ENCODE measurements around the gene FRMD8. TPM values are rescaled to one million over a fixed set of nuclear protein-coding genes. Genes with fewer than 3 reads are reported as not detected.

Gene FRMD8
- total RNA-seq, 3 donors from 2014 or later (not counting 1 experiment from before 2014, with no cell fraction given) = 45.6 to 58.4 (median 57.7) TPM

DNA sequence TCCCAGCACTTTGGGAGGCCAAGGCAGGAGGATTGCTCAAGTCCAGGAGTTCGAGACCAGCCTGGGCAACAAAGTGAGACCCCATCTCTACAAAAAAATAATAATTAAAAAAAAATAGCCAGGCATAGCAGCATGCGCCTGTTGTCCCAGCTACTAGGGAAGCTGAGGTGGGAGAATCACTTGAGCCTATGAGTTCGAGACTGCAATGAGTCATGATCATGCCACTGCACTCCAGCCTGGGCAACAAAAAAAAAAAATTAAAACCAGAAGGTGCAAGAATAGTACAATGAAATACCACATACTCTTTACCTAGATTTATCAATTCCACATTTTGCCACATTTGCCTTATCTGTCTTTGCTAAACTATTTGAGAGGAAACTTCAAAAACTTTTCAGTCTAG, 44.6 kb upstream of the FRMD8 start:
- Histone ChIP-seq H3K36me3 (ENCODE audit: control insufficient read depth, insufficient read depth, low read length) (peaks cover 72% of the 10 kb centered on the region), H3K9me3 (ENCODE audit: control insufficient read depth, insufficient read depth, low read length) (no peaks in the 10 kb centered on the region), H3K4me3 (ENCODE audit: low read length) (no peak overlapping the region), H3K27ac (ENCODE audit: low read length) (no peak overlapping the region), H3K27me3 (ENCODE audit: control insufficient read depth, insufficient read depth, low read length) (no peaks in the 10 kb centered on the region), H3K4me1 (ENCODE audit: control insufficient read depth, insufficient read depth, low read length) (no peaks in the 10 kb centered on the region)
- intact Hi-C loops (cut with micrococcal nuclease) = no loop called here
- H3K27ac Mint-ChIP-seq = no peak overlapping the region
- no peaks in the 10 kb centered on the region for H3K9me3 Mint-ChIP-seq
- peaks cover 24 to 28% of the 10 kb centered on the region in 2 donors for H3K4me1 Mint-ChIP-seq
- no peaks in the 10 kb centered on the region for H3K27me3 Mint-ChIP-seq (ENCODE audit: low read depth in 2 of 2)
- no peak overlapping the region for H3K4me3 Mint-ChIP-seq
- H3K36me3 Mint-ChIP-seq = peaks cover 16% of the 10 kb centered on the region
- no peak for TF ChIP-seq CTCF (IDR thresholded peaks at IDR 0.05)
- ATAC-seq (no peak), DNase-seq (no peak)
- WGBS (ENCODE audit: insufficient coverage) = 100% methylated on average over 2 of the region's 3 CpGs

- Mint-ChIP-seq H3K9me3 (no peaks in the 10 kb centered on the region), H3K4me1 (peaks cover 15 to 20% of the 10 kb centered on the region in 2 donors), H3K27me3 (ENCODE audit: low read depth in 2 of 2) (no peaks in the 10 kb centered on the region), H3K4me3 (no peak overlapping the region), H3K36me3 (peaks cover 4% of the 10 kb centered on the region), H3K27ac (peak overlapping the region in 1 of 2 donors; percentile 53)
- TF ChIP-seq CTCF (IDR thresholded peaks at IDR 0.05) = no peak
- intact Hi-C loops (cut with micrococcal nuclease) = loop anchor here (10.0 kb wide), 1 partner anchor 433 kb away; the partner anchor contains the start of genes AP5B1 and OVOL1
- ATAC-seq (no peak), DNase-seq (no peak)
- 97% methylated on average over 2 of the region's 2 CpGs for WGBS (ENCODE audit: insufficient coverage)
- no peak overlapping the region for H3K4me3 ChIP-seq (ENCODE audit: low read length)
- no peak overlapping the region for H3K27ac ChIP-seq (ENCODE audit: low read length)
- H3K36me3 ChIP-seq (ENCODE audit: control insufficient read depth, insufficient read depth, low read length) = peaks cover 41% of the 10 kb centered on the region
- H3K9me3 ChIP-seq (ENCODE audit: control insufficient read depth, insufficient read depth, low read length) = no peaks in the 10 kb centered on the region
- H3K4me1 ChIP-seq (ENCODE audit: control insufficient read depth, insufficient read depth, low read length) = peaks cover 19% of the 10 kb centered on the region
- H3K27me3 ChIP-seq (ENCODE audit: control insufficient read depth, insufficient read depth, low read length) = no peaks in the 10 kb centered on the region
These were observed 34.9 kb upstream of the FRMD8 start for GRCh38 chr11:65351511-65351910.

- no peak for DNase-seq
- intact Hi-C loops (cut with micrococcal nuclease) = loop anchor here (10.0 kb wide), 1 partner anchor 432 kb away; the partner anchor contains the start of genes AP5B1 and OVOL1
- peaks cover 35% of the 10 kb centered on the region for H3K36me3 ChIP-seq (ENCODE audit: control insufficient read depth, insufficient read depth, low read length)
- no peak overlapping the region for H3K27ac ChIP-seq (ENCODE audit: low read length)
- no peaks in the 10 kb centered on the region for H3K27me3 ChIP-seq (ENCODE audit: control insufficient read depth, insufficient read depth, low read length)
- peaks cover 19% of the 10 kb centered on the region for H3K4me1 ChIP-seq (ENCODE audit: control insufficient read depth, insufficient read depth, low read length)
- ATAC-seq = no peak
- peak overlapping the region in 1 of 2 donors; percentile 53 for H3K27ac Mint-ChIP-seq
- WGBS (ENCODE audit: insufficient coverage) = no CpG with 5 or more reads among the region's 3 CpGs
- no peaks in the 10 kb centered on the region for H3K9me3 ChIP-seq (ENCODE audit: control insufficient read depth, insufficient read depth, low read length)
- H3K4me3 Mint-ChIP-seq = no peak overlapping the region
- TF ChIP-seq CTCF (IDR thresholded peaks at IDR 0.05) = no peak
- no peaks in the 10 kb centered on the region for H3K36me3 Mint-ChIP-seq
- H3K27me3 Mint-ChIP-seq (ENCODE audit: low read depth in 2 of 2) = no peaks in the 10 kb centered on the region
- H3K4me3 ChIP-seq (ENCODE audit: low read length) = no peak overlapping the region
- H3K4me1 Mint-ChIP-seq = peaks cover 15 to 20% of the 10 kb centered on the region in 2 donors
- H3K9me3 Mint-ChIP-seq = no peaks in the 10 kb centered on the region
These were observed 33.7 kb upstream of the FRMD8 start for GRCh38 chr11:65352783-65353182.

DNA sequence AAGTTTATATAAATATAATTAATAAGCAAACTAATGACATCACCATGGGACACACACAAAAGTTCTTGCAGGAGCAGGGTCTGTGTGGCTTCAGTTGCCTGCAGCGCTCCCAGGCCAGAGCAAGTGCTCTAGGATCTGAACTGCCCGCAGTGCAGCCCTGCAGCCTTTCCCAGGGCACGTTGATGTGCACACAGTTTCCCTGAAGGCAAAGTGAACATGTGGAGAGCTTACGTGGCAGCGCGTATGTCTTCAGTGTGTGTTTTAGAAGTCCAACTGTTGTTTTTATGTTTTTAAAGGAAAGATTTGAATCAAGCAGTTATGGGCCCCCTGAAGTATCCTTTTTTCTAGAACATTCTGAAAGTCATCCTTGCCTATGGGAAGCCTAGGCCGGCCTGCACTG, 33.1 kb upstream of the FRMD8 start:
- Mint-ChIP-seq H3K4me3 (peak overlapping the region; percentile 81), H3K27me3 (ENCODE audit: low read depth in 2 of 2) (no peaks in the 10 kb centered on the region), H3K36me3 (no peaks in the 10 kb centered on the region), H3K9me3 (no peaks in the 10 kb centered on the region), H3K4me1 (peaks cover 15 to 20% of the 10 kb centered on the region in 2 donors), H3K27ac (peak overlapping the region; percentile 79 to 94)
- Histone ChIP-seq H3K27ac (ENCODE audit: low read length) (no peak overlapping the region), H3K27me3 (ENCODE audit: control insufficient read depth, insufficient read depth, low read length) (no peaks in the 10 kb centered on the region), H3K4me1 (ENCODE audit: control insufficient read depth, insufficient read depth, low read length) (peaks cover 19% of the 10 kb centered on the region), H3K36me3 (ENCODE audit: control insufficient read depth, insufficient read depth, low read length) (peaks cover 31% of the 10 kb centered on the region), H3K9me3 (ENCODE audit: control insufficient read depth, insufficient read depth, low read length) (no peaks in the 10 kb centered on the region), H3K4me3 (ENCODE audit: low read length) (no peak overlapping the region)
- no peak for ATAC-seq
- WGBS (ENCODE audit: insufficient coverage) = 96% methylated on average over 7 of the region's 7 CpGs
- intact Hi-C loops (cut with micrococcal nuclease) = loop anchor here (10.0 kb wide), 1 partner anchor 431 kb away; the partner anchor contains the start of genes AP5B1 and OVOL1
- DNase-seq = no peak
- no peak for TF ChIP-seq CTCF (IDR thresholded peaks at IDR 0.05)

Data from natural killer cell (primary cell).